Measurements from ENCODE around the gene COL27A1.

COL27A1 gene

GRCh38 chr9:114169029-114169951, 14.0 kb downstream of the COL27A1 start:
- DNase-seq (ENCODE audit: low read depth) = no peak
- no peak overlapping the region for H3K4me3 ChIP-seq (ENCODE audit: low read length)
- TF ChIP-seq CTCF (IDR thresholded peaks at IDR 0.05; ENCODE audit: insufficient read depth, low read depth, low read length, missing control alignments) = no peak

GRCh38 chr9:114169952-114170770, 14.8 kb downstream of the COL27A1 start:
- DNase-seq (ENCODE audit: low read depth) = no peak
- no peak for TF ChIP-seq CTCF (IDR thresholded peaks at IDR 0.05; ENCODE audit: insufficient read depth, low read depth, low read length, missing control alignments)
- H3K4me3 ChIP-seq (ENCODE audit: low read length) = no peak overlapping the region

- TF ChIP-seq CTCF (IDR thresholded peaks at IDR 0.05; ENCODE audit: insufficient read depth, low read depth, low read length, missing control alignments) = no peak
- DNase-seq (ENCODE audit: low read depth) = no peak
- no peak overlapping the region for H3K4me3 ChIP-seq (ENCODE audit: low read length)
Measured at GRCh38 chr9:114170771-114171461, 15.6 kb downstream of the COL27A1 start.

DNA sequence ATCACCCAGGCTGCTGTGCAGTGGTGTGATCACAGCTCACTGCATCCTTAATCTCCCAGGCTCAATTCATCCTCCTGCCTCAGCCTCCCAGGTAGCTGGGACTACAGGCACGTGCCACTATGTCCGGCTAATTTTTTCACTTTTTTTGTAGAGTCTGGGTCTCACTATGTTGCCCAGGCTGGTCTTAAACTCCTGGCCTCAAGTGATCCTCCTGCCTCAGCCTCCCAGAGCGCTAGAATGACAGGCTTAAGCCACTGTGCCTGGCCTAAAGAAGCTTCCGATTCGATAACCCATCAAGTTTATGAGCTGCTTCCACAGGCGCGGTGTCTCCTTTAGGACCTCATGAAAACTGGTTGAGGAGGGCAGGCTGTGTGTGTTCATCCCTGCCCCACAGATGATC, 16.2 kb downstream of the COL27A1 start:
- DNase-seq (ENCODE audit: low read depth) = no peak
- H3K4me3 ChIP-seq (ENCODE audit: low read length) = no peak overlapping the region
- TF ChIP-seq CTCF (IDR thresholded peaks at IDR 0.05; ENCODE audit: insufficient read depth, low read depth, low read length, missing control alignments) = no peak

- TF ChIP-seq CTCF (IDR thresholded peaks at IDR 0.05; ENCODE audit: insufficient read depth, low read depth, low read length, missing control alignments) = no peak
- no peak overlapping the region for H3K4me3 ChIP-seq (ENCODE audit: low read length)
- peak; percentile 80 for DNase-seq (ENCODE audit: low read depth)
Measured at GRCh38 chr9:114172981-114173833, 17.9 kb downstream of the COL27A1 start.

- no peak for TF ChIP-seq CTCF (IDR thresholded peaks at IDR 0.05; ENCODE audit: insufficient read depth, low read depth, low read length, missing control alignments)
- H3K4me3 ChIP-seq (ENCODE audit: low read length) = no peak overlapping the region
- no peak for DNase-seq (ENCODE audit: low read depth)
Measured at GRCh38 chr9:114174557-114174875, 19.2 kb downstream of the COL27A1 start.

Measured in epithelial cell of esophagus (primary cell).